Tongue (tissue), 2 donors: ENCODE measurements around the gene TPX2. TPM values are rescaled to one million over a fixed set of nuclear protein-coding genes. Genes with fewer than 3 reads are reported as not detected.

Source experiments
- DNase-seq: peaks from one replicate; pipeline ENCODE4 v3.0.0-alpha.2; 2015
- total RNA-seq: library from RNA; depleted of rRNA; stranded (reverse); fragments of >200 nt; gene quantifications from one replicate; pipeline ENCODE4 v1.2.3, GENCODE V29; 2014

Gene TPX2, protein sequence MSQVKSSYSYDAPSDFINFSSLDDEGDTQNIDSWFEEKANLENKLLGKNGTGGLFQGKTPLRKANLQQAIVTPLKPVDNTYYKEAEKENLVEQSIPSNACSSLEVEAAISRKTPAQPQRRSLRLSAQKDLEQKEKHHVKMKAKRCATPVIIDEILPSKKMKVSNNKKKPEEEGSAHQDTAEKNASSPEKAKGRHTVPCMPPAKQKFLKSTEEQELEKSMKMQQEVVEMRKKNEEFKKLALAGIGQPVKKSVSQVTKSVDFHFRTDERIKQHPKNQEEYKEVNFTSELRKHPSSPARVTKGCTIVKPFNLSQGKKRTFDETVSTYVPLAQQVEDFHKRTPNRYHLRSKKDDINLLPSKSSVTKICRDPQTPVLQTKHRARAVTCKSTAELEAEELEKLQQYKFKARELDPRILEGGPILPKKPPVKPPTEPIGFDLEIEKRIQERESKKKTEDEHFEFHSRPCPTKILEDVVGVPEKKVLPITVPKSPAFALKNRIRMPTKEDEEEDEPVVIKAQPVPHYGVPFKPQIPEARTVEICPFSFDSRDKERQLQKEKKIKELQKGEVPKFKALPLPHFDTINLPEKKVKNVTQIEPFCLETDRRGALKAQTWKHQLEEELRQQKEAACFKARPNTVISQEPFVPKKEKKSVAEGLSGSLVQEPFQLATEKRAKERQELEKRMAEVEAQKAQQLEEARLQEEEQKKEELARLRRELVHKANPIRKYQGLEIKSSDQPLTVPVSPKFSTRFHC
- total RNA-seq, result 19.6 TPM

DNA sequence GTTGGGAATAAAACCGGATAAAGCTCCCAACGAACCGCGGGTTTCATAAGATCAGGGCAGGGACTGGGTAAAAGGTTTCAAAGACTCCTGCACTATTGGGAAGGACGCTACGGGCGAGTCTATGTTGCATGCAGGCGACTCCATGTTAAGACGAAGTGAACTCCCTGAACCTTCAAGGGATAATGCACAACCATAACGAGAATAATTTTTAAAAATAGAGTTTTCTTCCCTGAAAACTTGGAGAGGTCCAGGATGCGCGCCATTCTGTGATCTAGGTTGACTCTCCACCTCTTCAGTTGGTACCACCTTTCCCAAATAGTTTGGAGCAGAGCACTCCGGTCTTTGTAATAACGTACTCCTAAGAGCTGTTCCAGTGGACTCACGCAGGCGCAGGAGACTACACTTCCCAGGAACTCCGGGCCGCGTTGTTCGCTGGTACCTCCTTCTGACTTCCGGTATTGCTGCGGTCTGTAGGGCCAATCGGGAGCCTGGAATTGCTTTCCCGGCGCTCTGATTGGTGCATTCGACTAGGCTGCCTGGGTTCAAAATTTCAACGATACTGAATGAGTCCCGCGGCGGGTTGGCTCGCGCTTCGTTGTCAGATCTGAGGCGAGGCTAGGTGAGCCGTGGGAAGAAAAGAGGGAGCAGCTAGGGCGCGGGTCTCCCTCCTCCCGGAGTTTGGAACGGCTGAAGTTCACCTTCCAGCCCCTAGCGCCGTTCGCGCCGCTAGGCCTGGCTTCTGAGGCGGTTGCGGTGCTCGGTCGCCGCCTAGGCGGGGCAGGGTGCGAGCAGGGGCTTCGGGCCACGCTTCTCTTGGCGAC is at the start of gene TPX2:
Gene TPX2, plus strand, starts transcription at position 562 of the 821 bp plus-strand sequence. CDS start 18,187 bp downstream, outside the sequence.
- DNase-seq, result peak; percentile 99

DNA sequence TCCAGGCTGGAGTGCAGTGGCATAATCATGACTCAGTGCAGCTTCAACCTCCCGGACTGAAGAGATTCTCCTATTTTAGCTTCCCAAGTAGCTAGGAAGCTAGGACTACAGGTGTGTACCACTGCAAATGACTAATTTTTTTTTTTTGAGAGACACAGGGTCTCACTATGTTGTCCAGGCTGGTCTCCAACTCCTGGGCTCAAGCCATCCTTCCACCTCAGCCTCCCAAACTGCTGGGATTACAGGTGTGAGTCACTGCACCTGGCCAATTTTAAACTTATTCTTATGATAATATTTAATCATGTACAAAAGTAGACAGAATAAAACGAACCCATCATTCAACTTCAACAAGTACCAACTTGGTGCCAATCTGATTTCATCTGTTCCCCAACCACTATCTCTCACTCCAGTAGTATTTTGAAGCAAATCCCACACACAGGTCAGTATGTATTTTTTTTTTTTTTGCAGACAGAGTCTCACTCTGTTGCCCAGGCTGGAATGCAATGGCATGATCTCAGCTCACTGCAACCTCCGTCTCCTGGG is 48.9 kb upstream of the TPX2 start:
- DNase-seq, result no peak

DNA sequence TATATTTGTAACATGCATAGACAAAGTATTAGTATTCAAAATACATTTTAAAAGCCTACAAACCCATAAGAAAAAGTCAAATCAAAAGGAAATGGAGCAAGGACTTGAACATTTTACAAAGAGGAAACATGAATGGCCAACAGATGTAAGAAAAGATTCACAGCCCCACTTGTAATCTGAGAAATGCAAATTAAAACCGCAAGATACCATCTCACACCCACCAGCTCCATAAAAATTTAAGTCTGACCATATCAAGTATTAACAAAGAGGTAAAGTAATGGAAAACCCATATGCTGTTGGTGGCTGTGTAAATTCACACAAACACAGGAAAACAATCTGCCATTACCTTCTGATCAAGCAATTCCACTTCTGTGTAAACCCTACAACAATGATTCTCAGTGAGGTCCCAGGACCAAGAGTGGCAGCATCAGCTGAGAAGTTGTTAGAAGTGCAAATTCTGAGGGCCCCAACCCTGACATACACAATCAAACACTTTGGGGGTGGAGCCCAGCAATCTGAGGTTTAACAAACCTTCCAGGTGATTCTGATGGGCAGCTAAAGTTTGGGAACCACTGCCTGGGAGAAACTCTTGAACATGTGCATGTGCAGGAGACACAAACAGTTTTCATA is 47.3 kb upstream of the TPX2 start:
- no peak for DNase-seq

DNA sequence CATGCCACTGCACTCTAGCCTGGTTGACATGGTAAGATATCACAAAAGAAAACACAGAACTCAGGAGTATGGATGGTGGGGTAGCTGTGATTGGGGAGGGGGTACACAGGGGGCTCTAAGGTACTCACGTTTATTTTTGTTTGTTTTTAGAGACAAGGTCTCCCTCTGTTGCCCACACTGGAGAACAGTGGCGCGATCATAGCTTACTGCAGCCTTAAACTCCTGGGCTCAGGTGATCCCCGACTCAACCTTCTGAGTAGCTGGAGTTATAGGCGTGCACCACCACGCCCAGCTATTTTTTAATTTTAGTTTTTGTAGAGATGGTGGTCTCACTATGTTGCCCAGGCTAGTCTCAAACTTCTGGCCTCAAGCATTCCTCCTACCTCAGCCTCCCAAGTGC is 45.7 kb upstream of the TPX2 start:
- DNase-seq, result no peak

DNA sequence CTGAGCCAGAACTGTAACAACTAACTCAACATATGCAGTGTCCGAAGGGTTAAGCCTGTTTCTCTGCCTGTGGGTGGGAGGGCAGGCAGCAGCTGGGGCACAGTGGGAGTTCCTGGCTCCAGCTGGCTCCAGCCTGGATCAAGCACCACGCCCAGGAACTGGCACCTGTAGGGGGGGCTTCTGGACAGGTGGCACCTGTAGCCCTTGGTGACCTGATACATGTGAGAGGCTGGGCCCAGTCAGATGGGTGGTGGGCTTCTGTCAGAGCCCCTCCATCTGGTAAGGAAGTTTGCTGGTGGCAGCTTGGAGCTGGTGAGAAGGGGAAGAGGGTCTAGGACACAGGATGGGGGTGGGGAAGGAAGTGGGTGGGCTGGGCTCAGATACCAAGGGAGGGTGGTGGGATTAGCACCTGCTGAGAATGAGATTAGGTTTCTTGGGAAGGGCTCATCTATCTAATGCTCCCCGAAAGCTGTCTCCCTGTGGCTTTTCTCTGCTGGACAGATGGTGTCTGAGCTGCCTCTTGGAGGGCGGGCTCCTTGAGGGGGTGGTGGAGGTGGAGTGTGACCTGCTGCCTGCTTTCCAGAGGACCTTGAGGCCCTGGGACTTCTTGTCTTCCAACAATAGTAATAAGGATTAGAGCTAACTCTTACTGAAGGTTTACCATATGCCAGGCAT is 45.0 kb upstream of the TPX2 start:
- DNase-seq, result peak; percentile 79

DNA sequence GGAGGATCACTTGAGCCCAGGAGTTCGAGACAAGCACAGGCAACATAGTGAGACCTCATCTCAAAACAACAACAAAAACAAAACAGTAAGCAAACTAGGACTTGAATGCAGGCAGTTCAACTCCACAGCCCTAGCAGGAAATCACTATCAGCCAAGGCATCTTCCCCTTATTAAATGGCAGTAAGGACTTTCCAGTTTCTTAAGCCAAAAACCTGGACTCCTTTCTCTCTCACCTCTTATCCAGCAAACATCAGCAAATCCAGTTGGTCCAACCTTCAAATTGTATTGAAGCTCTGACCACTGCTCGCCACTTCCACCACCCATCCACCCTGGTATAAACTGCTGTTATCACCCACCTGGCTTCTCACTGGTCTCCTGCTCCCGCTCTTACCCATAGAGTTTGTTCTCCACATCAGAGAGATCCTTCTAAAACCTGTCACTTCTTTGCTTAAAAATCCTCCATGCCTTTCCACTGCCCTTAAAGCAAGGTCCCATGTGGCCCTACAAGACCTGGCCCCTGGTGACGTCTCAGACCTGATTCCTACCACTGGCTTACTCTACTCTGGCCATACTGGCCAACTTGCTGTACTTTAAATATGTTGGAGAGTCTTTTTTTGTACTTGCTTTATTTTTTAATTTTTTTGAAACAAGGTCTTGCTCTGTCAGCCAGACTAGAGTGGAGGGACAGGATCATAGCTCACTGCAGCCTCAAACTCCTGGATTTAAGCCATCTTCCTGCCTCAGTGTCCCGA is 44.1 kb upstream of the TPX2 start:
- DNase-seq, result no peak

DNA sequence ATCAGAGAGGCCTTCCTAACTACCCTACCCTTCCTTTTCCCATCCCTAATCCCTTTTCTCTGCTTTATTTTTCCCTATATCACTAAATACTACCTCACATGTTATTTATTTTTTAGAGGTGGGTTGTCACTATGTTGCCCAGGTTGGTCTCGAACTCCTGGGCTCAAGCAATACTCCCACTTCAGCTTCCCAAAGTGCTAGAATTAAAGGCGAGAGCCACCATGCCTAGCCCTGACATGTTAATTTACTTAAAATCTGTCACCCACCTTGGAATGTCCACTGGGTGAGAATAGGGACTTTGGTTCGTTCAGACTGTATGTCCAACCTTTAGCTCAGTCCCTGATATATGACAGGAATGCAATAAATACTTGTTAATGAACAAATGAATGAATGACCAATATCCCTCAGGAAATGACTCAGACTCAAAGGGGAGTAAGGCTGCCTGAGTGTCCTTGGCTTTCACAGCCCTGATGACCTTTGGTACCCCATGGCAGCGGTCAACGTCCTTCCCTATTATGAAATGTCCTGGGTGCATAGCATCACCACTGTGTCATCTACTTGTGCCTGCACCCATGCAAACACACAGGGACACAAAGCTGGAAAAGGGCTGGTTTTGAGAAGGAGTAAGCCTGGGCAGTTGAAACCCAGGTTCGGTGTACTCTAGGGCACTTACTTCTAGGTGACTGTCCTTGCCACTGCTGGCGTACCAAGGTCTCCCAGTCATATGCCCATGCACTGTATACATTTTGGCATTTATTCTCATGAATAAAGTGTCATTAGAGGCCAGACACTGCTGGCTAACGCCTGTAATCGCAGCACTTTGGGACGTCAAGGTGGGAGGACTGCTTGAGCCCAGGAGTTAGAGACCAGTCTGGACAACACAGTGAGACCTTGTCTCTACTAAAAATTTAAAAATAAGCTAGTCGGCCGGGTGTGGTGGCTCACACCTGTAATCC is 43.0 kb upstream of the TPX2 start:
- no peak for DNase-seq

DNA sequence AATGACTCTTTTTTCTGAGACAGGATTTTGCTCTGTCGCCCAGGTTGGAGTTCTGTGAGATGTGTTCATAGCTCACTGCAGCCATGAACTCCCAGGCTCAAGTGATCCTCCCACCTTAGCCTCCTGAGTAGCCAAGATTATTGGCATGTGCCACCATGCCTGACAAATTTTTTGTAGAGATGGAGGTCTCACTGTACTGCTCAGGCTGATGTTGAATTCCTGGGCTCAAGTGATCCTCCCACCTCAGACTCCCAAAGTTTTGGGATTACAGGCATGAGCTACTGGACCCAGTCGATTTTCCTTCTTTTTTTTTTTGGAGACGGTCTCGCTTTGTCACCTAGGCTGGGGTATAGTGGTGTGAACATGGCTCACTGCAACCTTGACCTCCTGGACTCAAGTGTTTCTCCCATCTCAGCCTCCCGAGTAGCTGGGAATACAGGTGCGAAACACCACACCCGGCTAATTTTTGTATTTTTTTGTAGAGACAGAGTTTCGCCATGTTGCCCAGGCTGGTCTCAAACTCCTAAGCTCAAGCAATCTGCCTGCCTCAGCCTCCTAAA is 40.8 kb upstream of the TPX2 start:
- no peak for DNase-seq

DNA sequence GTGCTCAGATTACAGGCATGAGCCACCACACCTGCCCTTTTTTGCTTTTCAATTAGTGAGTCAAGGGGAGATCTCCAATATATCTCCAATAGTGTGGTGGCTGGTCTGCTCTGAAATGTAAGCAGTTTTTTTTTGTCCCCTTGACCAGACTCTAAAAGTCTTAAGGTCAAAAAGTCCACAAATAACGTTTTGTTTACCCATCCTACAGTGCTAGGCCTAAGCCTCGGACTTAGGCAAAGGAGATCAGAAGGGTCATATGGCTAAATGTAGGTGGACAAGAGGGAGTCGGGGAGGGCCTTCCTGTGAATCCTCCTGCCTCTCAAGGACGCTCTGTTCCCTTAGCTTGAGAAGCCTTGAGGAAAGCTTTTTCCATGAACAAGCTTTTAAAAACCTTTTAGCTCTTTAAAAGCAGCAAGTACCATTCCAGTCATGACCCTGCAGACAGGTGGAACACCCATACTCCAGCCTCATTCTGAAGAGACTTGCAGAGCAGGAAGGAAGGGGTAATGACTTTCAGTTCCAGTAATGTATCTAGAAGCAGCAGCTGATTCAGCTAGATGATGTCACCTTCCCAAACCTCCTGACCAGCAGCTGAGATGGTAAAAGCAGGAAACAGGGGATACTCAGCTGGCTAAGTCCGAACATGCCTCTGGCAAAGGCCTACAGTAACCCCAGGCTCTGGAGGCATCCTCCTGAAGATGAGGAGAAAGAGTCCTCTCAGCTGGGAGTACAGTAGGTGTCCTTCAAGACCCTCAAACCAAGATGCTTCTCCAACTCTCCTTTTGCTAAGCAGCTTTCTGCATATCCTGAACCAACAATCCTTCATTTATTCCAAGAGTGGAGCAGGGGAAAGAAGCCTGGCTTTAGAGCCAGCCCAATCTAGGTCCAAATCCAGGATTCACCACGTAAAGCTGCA is 40.0 kb upstream of the TPX2 start:
- DNase-seq, result peak; percentile 86

DNA sequence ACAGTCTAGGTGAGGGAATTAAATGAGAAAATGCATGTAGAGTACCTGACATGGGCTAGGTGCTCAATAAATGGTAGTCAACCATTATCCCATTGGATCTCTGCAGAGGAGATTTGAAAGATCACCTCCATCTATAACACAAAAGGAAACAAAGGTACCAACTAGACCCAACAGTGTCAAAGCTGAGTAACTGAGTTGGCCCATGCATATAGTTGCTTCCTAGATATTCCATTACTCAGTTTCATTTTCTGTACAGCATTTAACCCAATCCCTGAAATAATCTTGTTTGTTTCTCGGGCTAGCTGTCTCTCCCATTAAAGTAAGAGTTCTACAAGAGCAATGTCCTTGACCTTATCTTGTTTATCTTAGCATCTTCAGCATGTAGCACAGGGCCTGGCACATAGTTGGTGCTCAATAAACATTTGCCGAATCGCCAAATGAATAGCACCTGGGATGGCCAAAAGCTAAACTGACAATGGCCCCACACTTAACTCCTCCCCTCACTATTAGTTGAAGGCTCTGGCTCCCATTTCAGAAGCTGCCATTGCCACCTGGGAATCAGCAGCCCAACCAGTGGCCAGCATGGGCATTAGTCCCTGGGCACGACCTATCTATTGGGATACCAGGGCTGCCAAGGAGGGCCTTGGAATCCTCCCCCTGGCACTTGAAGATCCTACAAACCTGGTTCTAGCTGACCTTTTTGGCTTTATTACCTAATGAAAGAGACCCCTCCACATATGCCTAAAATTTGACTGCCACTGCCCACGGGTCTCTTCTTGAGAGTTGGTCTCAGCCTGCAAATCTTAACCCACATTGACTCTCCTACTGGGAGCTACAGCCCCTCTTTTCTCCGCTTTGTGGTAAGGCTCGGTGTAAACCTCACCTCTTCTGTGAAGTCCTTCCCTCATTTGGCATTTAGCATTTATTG is 39.0 kb upstream of the TPX2 start:
- no peak for DNase-seq

DNA sequence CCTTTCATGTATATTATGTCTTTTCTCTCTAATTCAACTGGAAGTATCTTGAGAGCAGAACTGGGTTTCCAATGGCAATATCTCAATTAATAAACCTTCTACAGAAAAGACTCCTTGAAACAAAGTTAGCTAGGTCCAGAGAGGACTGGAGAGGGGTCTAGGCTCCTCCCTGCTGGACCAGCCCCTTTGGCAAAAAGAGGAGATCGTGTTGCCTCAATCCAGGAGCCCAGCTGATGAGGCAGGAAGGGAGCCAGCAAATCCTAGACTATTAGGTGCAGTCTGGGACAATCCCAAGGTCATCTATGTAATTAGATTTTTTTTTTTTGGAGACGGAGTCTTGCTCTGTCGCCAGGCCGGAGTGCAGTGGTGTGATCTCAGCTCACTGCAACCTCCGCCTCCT is 38.3 kb upstream of the TPX2 start:
- DNase-seq, result no peak

DNA sequence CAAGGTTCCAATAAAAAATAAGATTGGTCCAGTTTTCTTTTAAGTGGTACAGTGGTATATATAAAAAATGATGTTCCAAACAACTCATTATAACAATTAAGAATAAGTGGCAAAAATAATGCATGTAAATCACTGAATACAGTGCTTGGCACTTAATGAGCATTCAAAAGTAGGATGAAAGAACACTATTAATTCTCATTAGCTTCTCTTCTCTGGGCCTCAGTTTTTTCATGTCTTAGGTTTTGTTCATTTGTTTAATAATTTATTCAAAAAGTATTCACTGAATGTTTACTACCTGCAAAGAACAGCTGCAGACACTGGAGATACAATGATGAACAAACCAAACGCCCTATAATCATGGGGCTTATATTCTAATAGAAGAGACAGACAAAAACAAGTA is 37.5 kb upstream of the TPX2 start:
- DNase-seq, result no peak

DNA sequence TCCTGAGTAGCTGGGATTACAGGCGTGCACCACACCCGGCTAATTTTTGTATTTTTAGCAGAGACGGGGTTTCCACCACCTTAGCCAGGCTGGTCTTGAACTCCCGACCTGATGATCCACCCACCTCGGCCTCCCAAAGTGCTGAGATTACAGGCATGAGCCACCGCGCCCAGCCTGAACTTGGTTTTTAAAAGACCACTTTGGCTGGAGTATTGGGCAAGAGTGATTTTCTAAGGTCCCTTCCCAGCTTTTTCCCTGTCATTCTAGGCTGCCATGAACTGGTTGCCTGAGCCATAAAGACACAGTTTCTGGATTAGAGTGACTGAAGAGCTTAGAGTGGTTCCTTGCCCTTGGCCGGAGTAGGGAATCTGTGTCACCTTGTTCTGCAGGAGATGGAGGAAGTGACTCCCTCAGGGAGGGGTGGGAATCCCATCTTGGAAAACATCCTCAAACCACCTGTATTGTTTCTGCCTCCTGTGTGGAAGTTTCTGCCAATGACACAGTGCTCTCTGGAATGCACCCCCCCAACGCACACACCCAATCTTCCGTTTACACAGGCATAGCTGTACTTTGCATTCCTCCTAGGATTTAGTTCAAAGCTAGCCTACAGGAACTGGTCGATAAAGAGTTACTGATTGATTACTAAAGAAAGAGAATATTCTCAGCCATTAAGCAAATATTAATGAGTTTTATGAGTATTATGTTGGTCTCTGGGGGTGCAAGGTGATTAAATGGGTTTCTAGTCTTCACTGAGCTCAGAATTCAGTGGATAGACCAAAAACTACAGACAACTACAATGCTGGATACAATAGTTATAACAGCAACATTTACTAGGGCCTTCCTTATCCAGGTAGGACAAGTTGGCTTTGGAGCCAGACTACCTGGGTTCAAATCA is 34.6 kb upstream of the TPX2 start:
- DNase-seq, result peak; percentile 48

DNA sequence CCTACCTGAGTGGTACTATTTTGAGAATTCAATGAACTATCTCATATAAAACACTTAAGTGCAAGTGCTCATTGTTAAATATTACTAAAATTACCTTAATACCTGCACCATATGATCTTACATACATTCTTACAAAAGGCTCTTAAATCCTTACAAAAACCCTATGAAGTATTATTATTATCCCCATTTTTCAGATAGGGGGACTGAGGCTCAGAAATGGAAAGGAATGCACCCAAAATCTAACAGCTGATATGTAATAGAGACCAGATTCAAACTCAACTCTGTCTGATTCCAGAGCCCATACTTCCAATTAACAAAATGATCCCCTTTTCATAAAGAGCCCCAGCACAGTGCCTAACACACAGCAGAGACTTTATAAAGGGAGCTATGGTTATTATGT is 33.9 kb upstream of the TPX2 start:
- DNase-seq, result no peak
